Measurements from ENCODE around the gene SNED1. TPM values are rescaled to one million over a fixed set of nuclear protein-coding genes. Genes with fewer than 3 reads are reported as not detected.

SNED1 gene
- polyA plus RNA-seq, 2 of the 4 experiments (the other 2 are of a cell fraction): 0.15 to 0.21 TPM

DNA sequence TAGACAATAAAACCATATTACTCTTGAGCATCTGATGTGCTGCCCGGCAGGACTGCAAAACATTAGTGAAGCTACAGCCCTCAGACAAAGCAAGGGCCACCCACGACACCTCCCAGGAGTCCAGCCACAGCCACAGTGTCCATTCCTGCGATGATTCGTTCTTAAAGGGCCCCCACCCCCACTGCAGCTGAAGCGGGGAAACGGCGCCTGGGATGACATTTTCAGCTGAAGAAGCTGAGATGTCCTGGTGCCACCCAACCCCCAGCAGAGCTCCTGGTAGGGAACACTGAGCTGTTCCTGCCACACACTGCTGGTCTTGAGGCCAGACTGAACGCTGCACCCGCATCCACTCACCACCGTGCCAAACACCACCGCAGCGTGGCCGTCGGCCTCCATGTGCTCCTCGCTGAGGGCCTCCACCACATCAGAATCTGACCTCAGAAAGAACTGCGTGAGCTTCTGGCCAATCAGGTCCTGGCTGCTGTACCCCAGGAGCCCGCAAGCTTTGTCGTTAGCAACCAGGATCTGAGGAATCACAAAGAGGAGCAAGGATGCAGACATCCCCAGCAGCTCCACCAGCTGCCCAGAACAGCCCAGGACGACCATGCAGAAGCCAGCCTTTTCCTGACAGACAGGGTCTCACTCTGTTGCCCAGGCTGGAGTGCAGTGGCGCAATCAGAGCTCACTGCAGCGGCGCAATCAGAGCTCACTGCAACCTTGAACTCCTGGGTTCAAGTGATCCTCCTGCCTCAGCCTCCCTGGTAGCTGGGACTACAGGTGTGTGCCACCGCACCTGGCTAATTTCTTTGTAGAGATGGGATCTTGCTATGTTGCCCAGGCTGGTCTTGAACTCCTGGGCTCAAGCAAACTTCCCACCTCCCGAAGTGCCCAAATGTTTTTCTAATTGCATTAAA, 141.4 kb downstream of the SNED1 start:
- H3K9me3 ChIP-seq: no peaks in the 10 kb centered on the region
- H3K4me1 ChIP-seq: no peaks in the 10 kb centered on the region
- CTCF ChIA-PET: interaction anchor here (0.7 to 1.9 kb wide), 4 partner anchors 9 to 184 kb away, joined by 3 to 4 read pairs (median 4); partner anchors contain the start of gene PASK
- no peak overlapping the region for H3K4me2 ChIP-seq
- ATAC-seq: no peak
- POLR2A ChIA-PET: no interaction called here
- no peak overlapping the region for H3K4me3 ChIP-seq
- TF ChIP-seq, protein P1, sequence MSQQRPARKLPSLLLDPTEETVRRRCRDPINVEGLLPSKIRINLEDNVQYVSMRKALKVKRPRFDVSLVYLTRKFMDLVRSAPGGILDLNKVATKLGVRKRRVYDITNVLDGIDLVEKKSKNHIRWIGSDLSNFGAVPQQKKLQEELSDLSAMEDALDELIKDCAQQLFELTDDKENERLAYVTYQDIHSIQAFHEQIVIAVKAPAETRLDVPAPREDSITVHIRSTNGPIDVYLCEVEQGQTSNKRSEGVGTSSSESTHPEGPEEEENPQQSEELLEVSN (IDR thresholded peaks at IDR 0.05; ENCODE audit: borderline replicate concordance, low read depth): no peak
- TF ChIP-seq EHF (CRISPR knock-in tag; IDR thresholded peaks at IDR 0.05): no peak
- TF ChIP-seq ZNF302 (CRISPR knock-in tag; IDR thresholded peaks at IDR 0.05): no peak
- TF ChIP-seq RCOR1 (IDR thresholded peaks at IDR 0.05; ENCODE audit: low read depth, low read length): no peak
- TF ChIP-seq, protein P2, sequence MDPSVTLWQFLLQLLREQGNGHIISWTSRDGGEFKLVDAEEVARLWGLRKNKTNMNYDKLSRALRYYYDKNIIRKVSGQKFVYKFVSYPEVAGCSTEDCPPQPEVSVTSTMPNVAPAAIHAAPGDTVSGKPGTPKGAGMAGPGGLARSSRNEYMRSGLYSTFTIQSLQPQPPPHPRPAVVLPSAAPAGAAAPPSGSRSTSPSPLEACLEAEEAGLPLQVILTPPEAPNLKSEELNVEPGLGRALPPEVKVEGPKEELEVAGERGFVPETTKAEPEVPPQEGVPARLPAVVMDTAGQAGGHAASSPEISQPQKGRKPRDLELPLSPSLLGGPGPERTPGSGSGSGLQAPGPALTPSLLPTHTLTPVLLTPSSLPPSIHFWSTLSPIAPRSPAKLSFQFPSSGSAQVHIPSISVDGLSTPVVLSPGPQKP (IDR thresholded peaks at IDR 0.05; ENCODE audit: low read depth, low read length): no peak
- TF ChIP-seq SMC3 (IDR thresholded peaks at IDR 0.05): no peak
- no peak for TF ChIP-seq POLR2AphosphoS2 (conservative IDR thresholded peaks at IDR 0.05; ENCODE audit: low read length)
- TF ChIP-seq ZC3H11A (IDR thresholded peaks at IDR 0.05): no peak
- TF ChIP-seq, protein P3, sequence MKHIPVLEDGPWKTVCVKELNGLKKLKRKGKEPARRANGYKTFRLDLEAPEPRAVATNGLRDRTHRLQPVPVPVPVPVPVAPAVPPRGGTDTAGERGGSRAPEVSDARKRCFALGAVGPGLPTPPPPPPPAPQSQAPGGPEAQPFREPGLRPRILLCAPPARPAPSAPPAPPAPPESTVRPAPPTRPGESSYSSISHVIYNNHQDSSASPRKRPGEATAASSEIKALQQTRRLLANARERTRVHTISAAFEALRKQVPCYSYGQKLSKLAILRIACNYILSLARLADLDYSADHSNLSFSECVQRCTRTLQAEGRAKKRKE (CRISPR knock-in tag; IDR thresholded peaks at IDR 0.05; ENCODE audit: low read depth): no peak
- no peak for TF ChIP-seq ESRRA (IDR thresholded peaks at IDR 0.05; ENCODE audit: borderline replicate concordance, low read length)
- TF ChIP-seq FOXS1 (CRISPR knock-in tag; IDR thresholded peaks at IDR 0.05): no peak
- TF ChIP-seq, protein P4, sequence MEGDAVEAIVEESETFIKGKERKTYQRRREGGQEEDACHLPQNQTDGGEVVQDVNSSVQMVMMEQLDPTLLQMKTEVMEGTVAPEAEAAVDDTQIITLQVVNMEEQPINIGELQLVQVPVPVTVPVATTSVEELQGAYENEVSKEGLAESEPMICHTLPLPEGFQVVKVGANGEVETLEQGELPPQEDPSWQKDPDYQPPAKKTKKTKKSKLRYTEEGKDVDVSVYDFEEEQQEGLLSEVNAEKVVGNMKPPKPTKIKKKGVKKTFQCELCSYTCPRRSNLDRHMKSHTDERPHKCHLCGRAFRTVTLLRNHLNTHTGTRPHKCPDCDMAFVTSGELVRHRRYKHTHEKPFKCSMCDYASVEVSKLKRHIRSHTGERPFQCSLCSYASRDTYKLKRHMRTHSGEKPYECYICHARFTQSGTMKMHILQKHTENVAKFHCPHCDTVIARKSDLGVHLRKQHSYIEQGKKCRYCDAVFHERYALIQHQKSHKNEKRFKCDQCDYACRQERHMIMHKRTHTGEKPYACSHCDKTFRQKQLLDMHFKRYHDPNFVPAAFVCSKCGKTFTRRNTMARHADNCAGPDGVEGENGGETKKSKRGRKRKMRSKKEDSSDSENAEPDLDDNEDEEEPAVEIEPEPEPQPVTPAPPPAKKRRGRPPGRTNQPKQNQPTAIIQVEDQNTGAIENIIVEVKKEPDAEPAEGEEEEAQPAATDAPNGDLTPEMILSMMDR (IDR thresholded peaks at IDR 0.05): no peak
- no peak for TF ChIP-seq CBX2 (IDR thresholded peaks at IDR 0.05; ENCODE audit: borderline replicate concordance, low read depth)
- TF ChIP-seq CEBPB (IDR thresholded peaks at IDR 0.05): no peak
- TF ChIP-seq, protein P5, sequence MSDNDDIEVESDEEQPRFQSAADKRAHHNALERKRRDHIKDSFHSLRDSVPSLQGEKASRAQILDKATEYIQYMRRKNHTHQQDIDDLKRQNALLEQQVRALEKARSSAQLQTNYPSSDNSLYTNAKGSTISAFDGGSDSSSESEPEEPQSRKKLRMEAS (IDR thresholded peaks at IDR 0.05): no peak
- no peak for TF ChIP-seq RAD21 (conservative IDR thresholded peaks at IDR 0.05 in 1 of 2, IDR thresholded peaks at IDR 0.05 in 1 of 2)
- no peak for TF ChIP-seq RNF2 (IDR thresholded peaks at IDR 0.05; ENCODE audit: borderline replicate concordance, low read depth)
- no peak for TF ChIP-seq FOSB (CRISPR knock-in tag; IDR thresholded peaks at IDR 0.05)
- no peak for TF ChIP-seq JUNB (IDR thresholded peaks at IDR 0.05)
- TF ChIP-seq HOXA7 (CRISPR knock-in tag; IDR thresholded peaks at IDR 0.05): no peak
- WGBS (ENCODE audit: missing lambda C conversion rate): 95% methylated on average over 13 of the region's 24 CpGs
- no peak for DNase-seq (ENCODE audit: low read depth in 1 of 2, low spot score in 1 of 2)
- FAIRE-seq: no peak
- no peak overlapping the region for H3K27ac ChIP-seq

DNA sequence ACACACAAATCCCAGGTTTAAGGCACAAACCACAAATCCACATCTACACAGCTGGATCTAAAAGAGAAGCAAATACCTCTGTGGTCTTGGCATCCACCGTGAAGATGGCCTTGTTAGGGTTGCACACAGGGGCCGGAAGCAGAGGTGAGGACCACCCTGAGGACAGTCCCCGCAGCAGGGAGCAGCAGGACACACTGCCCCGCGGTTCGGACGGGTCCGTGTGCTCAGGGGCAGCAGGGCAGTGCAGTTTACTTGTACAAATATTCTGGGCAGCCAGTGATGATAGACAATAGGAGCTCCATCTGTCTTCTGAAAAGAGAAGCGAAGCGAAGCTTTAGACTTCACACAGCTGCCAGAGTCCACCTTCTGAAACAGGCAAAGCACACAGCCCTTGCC, 142.0 kb downstream of the SNED1 start:
- POLR2A ChIA-PET: no interaction called here
- FAIRE-seq: no peak
- TF ChIP-seq, protein P6, sequence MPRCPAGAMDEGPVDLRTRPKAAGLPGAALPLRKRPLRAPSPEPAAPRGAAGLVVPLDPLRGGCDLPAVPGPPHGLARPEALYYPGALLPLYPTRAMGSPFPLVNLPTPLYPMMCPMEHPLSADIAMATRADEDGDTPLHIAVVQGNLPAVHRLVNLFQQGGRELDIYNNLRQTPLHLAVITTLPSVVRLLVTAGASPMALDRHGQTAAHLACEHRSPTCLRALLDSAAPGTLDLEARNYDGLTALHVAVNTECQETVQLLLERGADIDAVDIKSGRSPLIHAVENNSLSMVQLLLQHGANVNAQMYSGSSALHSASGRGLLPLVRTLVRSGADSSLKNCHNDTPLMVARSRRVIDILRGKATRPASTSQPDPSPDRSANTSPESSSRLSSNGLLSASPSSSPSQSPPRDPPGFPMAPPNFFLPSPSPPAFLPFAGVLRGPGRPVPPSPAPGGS (IDR thresholded peaks at IDR 0.05): no peak
- no peak for TF ChIP-seq JUN (IDR thresholded peaks at IDR 0.05)
- no peak for TF ChIP-seq EHF (CRISPR knock-in tag; IDR thresholded peaks at IDR 0.05)
- TF ChIP-seq TFCP2L1 (CRISPR knock-in tag; IDR thresholded peaks at IDR 0.05): no peak
- TF ChIP-seq, protein P4 (IDR thresholded peaks at IDR 0.05): no peak
- TF ChIP-seq HOXA7 (CRISPR knock-in tag; IDR thresholded peaks at IDR 0.05): no peak
- TF ChIP-seq NFE2L2 (conservative IDR thresholded peaks at IDR 0.05; ENCODE audit: low read length): no peak
- TF ChIP-seq CBX8 (IDR thresholded peaks at IDR 0.05): no peak
- TF ChIP-seq RCOR1 (IDR thresholded peaks at IDR 0.05; ENCODE audit: low read depth, low read length): no peak
- TF ChIP-seq CEBPB (IDR thresholded peaks at IDR 0.05): no peak
- no peak for TF ChIP-seq BHLHE40 (IDR thresholded peaks at IDR 0.05; ENCODE audit: low read depth, low read length)
- no peak for TF ChIP-seq POLR2A (IDR thresholded peaks at IDR 0.05; ENCODE audit: low read length)
- no peak for TF ChIP-seq ZNF302 (CRISPR knock-in tag; IDR thresholded peaks at IDR 0.05)
- no peak for TF ChIP-seq ZC3H11A (IDR thresholded peaks at IDR 0.05)
- TF ChIP-seq FOXS1 (CRISPR knock-in tag; IDR thresholded peaks at IDR 0.05): no peak
- no peak for TF ChIP-seq HOXB13 (CRISPR knock-in tag; IDR thresholded peaks at IDR 0.05; ENCODE audit: low read depth)

More for the DNA sequence above, 142.0 kb downstream of the SNED1 start:
- no peaks in the 10 kb centered on the region for H3K9me3 ChIP-seq
- H3K27ac ChIP-seq: no peak overlapping the region
- DNase-seq (ENCODE audit: low read depth in 1 of 2, low spot score in 1 of 2) (no peak), ATAC-seq (no peak)
- 89% methylated on average over 10 of the region's 10 CpGs for WGBS (ENCODE audit: missing lambda C conversion rate)
- no peak overlapping the region for H3K4me2 ChIP-seq
- H3K4me3 ChIP-seq: no peak overlapping the region
- CTCF ChIA-PET: interaction anchor here (0.6 to 1.9 kb wide), 5 partner anchors 9 to 184 kb away, joined by 3 to 4 read pairs (median 3); partner anchors contain the start of gene PASK
- H3K4me1 ChIP-seq: no peaks in the 10 kb centered on the region
